Hepatocyte (in vitro differentiated cells): ENCODE measurements around the gene KCNQ5.

ENCODE experiments used
- CTCF ChIP-seq: fragments of 200-600 bp; sonication (generic); IDR thresholded peaks from 2 replicates; pipeline ENCODE4 v1.5.1; 2016; ENCODE audit warnings: antibody characterized with exemption, mild to moderate bottlenecking; ENCODE audit not compliant: poor library complexity
- EZH2 ChIP-seq: fragments of 200-600 bp; sonication (generic); IDR thresholded peaks from 2 replicates; pipeline ENCODE4 v1.6.1; 2016; ENCODE audit warnings: antibody characterized with exemption, mild to moderate bottlenecking, borderline replicate concordance

DNA sequence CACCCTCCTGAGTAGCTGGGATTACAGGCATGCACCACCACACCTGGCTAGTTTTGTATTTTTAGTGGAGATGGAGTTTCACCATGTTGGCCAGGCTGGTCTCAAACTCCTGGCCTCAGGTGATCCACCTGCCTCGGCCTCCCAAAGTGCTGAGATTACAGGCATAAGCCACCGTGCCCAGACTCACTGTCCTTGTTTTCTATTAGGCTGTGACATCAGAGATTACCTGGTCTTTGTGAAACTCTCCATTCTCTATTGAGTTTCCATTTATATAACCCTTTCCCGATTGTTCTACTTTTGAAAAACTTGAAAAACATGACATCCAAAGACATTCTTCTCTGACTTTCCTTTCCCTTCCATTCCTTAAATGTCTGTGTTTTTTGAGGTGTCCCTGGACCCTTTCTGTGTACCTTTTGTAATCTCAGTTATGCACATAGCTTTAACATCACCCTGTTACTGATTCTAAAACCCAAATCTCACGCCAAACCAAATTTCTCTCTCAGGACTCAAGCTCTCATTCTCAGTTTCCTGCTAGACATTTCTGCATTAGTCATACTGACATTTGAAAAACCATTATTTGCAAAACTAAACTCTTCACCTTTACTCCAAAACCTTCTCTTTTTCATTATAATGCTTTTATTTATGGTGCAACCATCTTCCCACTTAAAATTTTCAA is 466.4 kb downstream of the KCNQ5 start:
- TF ChIP-seq CTCF, result no peak
- TF ChIP-seq EZH2, result no peak
